GM23338 (cell line): ENCODE measurements around the gene LARP1B. TPM values are rescaled to one million over a fixed set of nuclear protein-coding genes. Genes with fewer than 3 reads are reported as not detected.

Experiments
- ATAC-seq: fragments of 200-7000 bp; cut with Tn5 transposase; 3 replicates; pipeline ENCODE4 v1.9.1; 2020
- DNase-seq: peaks from one replicate; pipeline ENCODE4 v3.0.0-alpha.2; 2015; ENCODE audit warnings: low spot score
- H2AFZ ChIP-seq: fragments of 200-600 bp; sonication (generic); 2 replicates; pipeline ENCODE4 v1.8.0; 2016; ENCODE audit warnings: antibody characterized with exemption, mild to moderate bottlenecking, moderate library complexity
- H3F3A ChIP-seq: fragments of 200-600 bp; sonication (generic); replicated peaks from 2 replicates; pipeline ENCODE4 v1.8.0; 2017; ENCODE audit warnings: antibody characterized with exemption, mixed run types, low read depth
- H3K27ac ChIP-seq: fragments of 200-600 bp; sonication (generic); 2 replicates; pipeline ENCODE4 v1.6.1; 2016; ENCODE audit warnings: low read depth
- H3K27me3 ChIP-seq: fragments of 200-600 bp; sonication (generic); 2 replicates; pipeline ENCODE4 v1.8.0; 2016; ENCODE audit warnings: mild to moderate bottlenecking, mixed run types, moderate library complexity; ENCODE audit not compliant: insufficient read depth
- H3K36me3 ChIP-seq: fragments of 200-600 bp; sonication (generic); 2 replicates; pipeline ENCODE4 v1.8.0; 2016; ENCODE audit warnings: mild to moderate bottlenecking; ENCODE audit not compliant: insufficient read depth
- H3K4me1 ChIP-seq: fragments of 200-600 bp; sonication (generic); 2 replicates; pipeline ENCODE4 v1.8.0; 2016; ENCODE audit warnings: mild to moderate bottlenecking, moderate library complexity; ENCODE audit not compliant: insufficient read depth
- H3K4me2 ChIP-seq: fragments of 200-600 bp; sonication (generic); 2 replicates; pipeline ENCODE4 v1.7.1; 2017; ENCODE audit warnings: mixed run types
- H3K4me3 ChIP-seq: fragments of 200-600 bp; sonication (generic); 2 replicates; pipeline ENCODE4 v1.6.1; 2016; ENCODE audit warnings: mixed run types
- H3K79me2 ChIP-seq: fragments of 200-600 bp; sonication (generic); replicated peaks from 2 replicates; pipeline ENCODE4 v1.8.0; 2017; ENCODE audit warnings: mild to moderate bottlenecking; ENCODE audit not compliant: insufficient read depth
- H3K9me2 ChIP-seq: fragments of 200-600 bp; sonication (generic); 2 replicates; pipeline ENCODE4 v1.8.0; 2017; ENCODE audit not compliant: insufficient read depth
- H4K20me1 ChIP-seq: fragments of 200-600 bp; sonication (generic); replicated peaks from 2 replicates; pipeline ENCODE4 v1.8.0; 2017; ENCODE audit warnings: mild to moderate bottlenecking; ENCODE audit not compliant: insufficient read depth
- H3K27ac Mint-ChIP-seq: 2 replicates; pipeline ENCODE4 v1.8.0; 2020; ENCODE audit warnings: inconsistent platforms, mild to moderate bottlenecking, moderate library complexity, mixed read lengths
- H3K27me3 Mint-ChIP-seq: 3 replicates; pipeline ENCODE4 v1.8.0; 2022; ENCODE audit warnings: low read depth, mild to moderate bottlenecking, moderate library complexity, mixed read lengths, inconsistent platforms; ENCODE audit not compliant: insufficient read depth, poor library complexity
- H3K36me3 Mint-ChIP-seq: 3 replicates; pipeline ENCODE4 v1.8.0; 2021; ENCODE audit warnings: low read depth, mild to moderate bottlenecking, inconsistent platforms, moderate library complexity, mixed read lengths
- H3K4me1 Mint-ChIP-seq: 3 replicates; pipeline ENCODE4 v1.8.0; 2020; ENCODE audit warnings: mild to moderate bottlenecking, inconsistent platforms, mixed read lengths
- H3K4me3 Mint-ChIP-seq: 3 replicates; pipeline ENCODE4 v1.8.0; 2021; ENCODE audit warnings: moderate library complexity, mild to moderate bottlenecking, inconsistent platforms, mixed read lengths
- H3K9me3 Mint-ChIP-seq: 3 replicates; pipeline ENCODE4 v1.8.0; 2020; ENCODE audit warnings: moderate library complexity, mild to moderate bottlenecking, inconsistent platforms, mixed read lengths
- CREB1 ChIP-seq: fragments of 250-450 bp; sonication (Bioruptor Pico); IDR thresholded peaks from 2 replicates; pipeline ENCODE4 v1.5.0; 2020; ENCODE audit warnings: low read depth, mild to moderate bottlenecking, moderate library complexity
- CTCF ChIP-seq, 2 experiments: fragments of 200-600 bp in 1 of 2; sonication (generic) in 1 of 2; conservative IDR thresholded peaks; 2 replicates each; pipeline versions ENCODE4 v1.5.1 to v1.6.1; 2016 to 2017; ENCODE audit warnings: antibody characterized with exemption in 2 of 2, low read depth in 2 of 2, mild to moderate bottlenecking in 2 of 2, moderate library complexity in 1 of 2
- EZH2 ChIP-seq: fragments of 200-600 bp; sonication (generic); IDR thresholded peaks from one replicate; pipeline ENCODE4 v1.8.0; 2017; ENCODE audit warnings: antibody characterized with exemption, mild to moderate bottlenecking, low read depth; ENCODE audit not compliant: unreplicated experiment
- JUNB ChIP-seq: IDR thresholded peaks from one replicate; pipeline ENCODE4 v1.6.1; 2016; ENCODE audit warnings: antibody characterized with exemption; ENCODE audit not compliant: unreplicated experiment
- NANOG ChIP-seq: IDR thresholded peaks from 2 replicates; pipeline ENCODE4 v1.6.1; 2016; ENCODE audit warnings: antibody characterized with exemption, borderline replicate concordance
- POLR2AphosphoS5 ChIP-seq: IDR thresholded peaks from 2 replicates; pipeline ENCODE4 v1.6.1; 2016; ENCODE audit warnings: antibody characterized with exemption, low read depth
- REST ChIP-seq: IDR thresholded peaks from one replicate; pipeline ENCODE4 v1.6.1; 2018; ENCODE audit warnings: antibody characterized with exemption; ENCODE audit not compliant: unreplicated experiment
- STAT1 ChIP-seq: IDR thresholded peaks from one replicate; pipeline ENCODE4 v1.6.1; 2016; ENCODE audit warnings: antibody characterized with exemption; ENCODE audit not compliant: unreplicated experiment
- ZNF114 ChIP-seq: fragments of 250-450 bp; sonication (Bioruptor Pico); IDR thresholded peaks from 2 replicates; pipeline ENCODE4 v1.5.0; 2020; ENCODE audit warnings: mild to moderate bottlenecking, moderate library complexity
- ZNF331 ChIP-seq: fragments of 250-450 bp; sonication (Bioruptor Pico); IDR thresholded peaks from 2 replicates; pipeline ENCODE4 v1.5.0; 2020; ENCODE audit warnings: low read depth, mild to moderate bottlenecking, moderate library complexity
- polyA plus RNA-seq: library from polyadenylated mRNA; unstranded; fragments of >200 nt; fragmentation: Nextera tagmentation; extraction: Ambion mirVana; gene quantifications from 2 replicates; pipeline ENCODE4 v1.2.1, GENCODE V29; 2016
- total RNA-seq: library from RNA; depleted of rRNA; stranded (reverse); fragments of >200 nt; shearing (Covaris generic); gene quantifications from 2 replicates; pipeline ENCODE4 v1.2.3, GENCODE V29; 2014
- TF ChIP-seq, protein P1 (sequence below): IDR thresholded peaks from 2 replicates; pipeline ENCODE4 v1.6.1; 2016; ENCODE audit warnings: antibody characterized with exemption

LARP1B gene
- total and polyA plus RNA-seq, 2 experiments from 2014 or later = 42.5 to 45.4 TPM

- no peak for TF ChIP-seq CTCF (conservative IDR thresholded peaks at IDR 0.05; ENCODE audit: low read depth in 2 of 2)
- TF ChIP-seq ZNF331 (CRISPR knock-in tag) = no peak
- TF ChIP-seq REST = no peak
- no peak for TF ChIP-seq STAT1
- TF ChIP-seq CREB1 (CRISPR knock-in tag) = no peak
- TF ChIP-seq, protein P1, sequence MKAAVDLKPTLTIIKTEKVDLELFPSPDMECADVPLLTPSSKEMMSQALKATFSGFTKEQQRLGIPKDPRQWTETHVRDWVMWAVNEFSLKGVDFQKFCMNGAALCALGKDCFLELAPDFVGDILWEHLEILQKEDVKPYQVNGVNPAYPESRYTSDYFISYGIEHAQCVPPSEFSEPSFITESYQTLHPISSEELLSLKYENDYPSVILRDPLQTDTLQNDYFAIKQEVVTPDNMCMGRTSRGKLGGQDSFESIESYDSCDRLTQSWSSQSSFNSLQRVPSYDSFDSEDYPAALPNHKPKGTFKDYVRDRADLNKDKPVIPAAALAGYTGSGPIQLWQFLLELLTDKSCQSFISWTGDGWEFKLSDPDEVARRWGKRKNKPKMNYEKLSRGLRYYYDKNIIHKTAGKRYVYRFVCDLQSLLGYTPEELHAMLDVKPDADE = no peak
- TF ChIP-seq ZNF114 (CRISPR knock-in tag) = no peak
- TF ChIP-seq NANOG = no peak
- no peak for TF ChIP-seq EZH2
Observed at GRCh38 chr4:128225148-128225547, 164.0 kb downstream of the LARP1B start (continued).

GRCh38 chr4:128227991-128228571 lies 167.0 kb downstream of the LARP1B start:
- no peaks in the 10 kb centered on the region for H3K27me3 ChIP-seq
- Mint-ChIP-seq H3K9me3 (no peaks in the 10 kb centered on the region; the same call in 2 of the 3 replicates), H3K27ac (no peak overlapping the region), H3K4me3 (no peak overlapping the region), H3K36me3 (no peaks in the 10 kb centered on the region), H3K27me3 (no peaks in the 10 kb centered on the region), H3K4me1 (peaks cover 3% of the 10 kb centered on the region; the same call in 1 of the 3 replicates)
- DNase-seq (no peak), ATAC-seq (peak; percentile 49; the same call in 2 of the 3 replicates)
- no peak overlapping the region for H3K4me3 ChIP-seq
- H2AFZ ChIP-seq = no peak overlapping the region
- no peaks in the 10 kb centered on the region for H3K36me3 ChIP-seq
- no peak overlapping the region for H3K27ac ChIP-seq
- H4K20me1 ChIP-seq = no peaks in the 10 kb centered on the region
- H3K4me2 ChIP-seq = no peak overlapping the region
- no peaks in the 10 kb centered on the region for H3K9me2 ChIP-seq
- H3K79me2 ChIP-seq = no peaks in the 10 kb centered on the region
- no peaks in the 10 kb centered on the region for H3K4me1 ChIP-seq
- H3F3A ChIP-seq = no peaks in the 10 kb centered on the region
- TF ChIP-seq REST = no peak
- no peak for TF ChIP-seq CTCF (conservative IDR thresholded peaks at IDR 0.05; ENCODE audit: low read depth in 2 of 2)
- TF ChIP-seq EZH2 = no peak
- no peak for TF ChIP-seq JUNB
- TF ChIP-seq, protein P1 = no peak
- TF ChIP-seq POLR2AphosphoS5 = no peak
- no peak for TF ChIP-seq ZNF114 (CRISPR knock-in tag)
- TF ChIP-seq ZNF331 (CRISPR knock-in tag) = no peak
- TF ChIP-seq NANOG = no peak
